DMS 273 treated with DMSO at 0.1 percent for 48 hours (cell line): ENCODE results near the gene BRAT1.

ENCODE experiments used
- DNase-seq: peaks from one replicate; lab custom pipeline; 2025; lab: John Stamatoyannopoulos, UW

Gene BRAT1

GRCh38 chr7:2495418-2496299 lies 59.7 kb downstream of the BRAT1 start:
- DNase-seq: no peak

- DNase-seq: no peak
These were observed 60.9 kb downstream of the BRAT1 start for GRCh38 chr7:2494191-2495130.

- DNase-seq: no peak
These were observed 61.8 kb downstream of the BRAT1 start for GRCh38 chr7:2493205-2494164.

GRCh38 chr7:2492038-2492437 lies 63.3 kb downstream of the BRAT1 start:
- DNase-seq: no peak

GRCh38 chr7:2490181-2490651 lies 65.1 kb downstream of the BRAT1 start:
- no peak for DNase-seq

GRCh38 chr7:2488681-2489080 lies 66.6 kb downstream of the BRAT1 start:
- DNase-seq: no peak

GRCh38 chr7:2488272-2488645 lies 67.1 kb downstream of the BRAT1 start:
- no peak for DNase-seq
